DND-41 (cell line): ENCODE measurements around the gene SPO11.
"Not testable (repeated sequence)": the region's sequence is repeated elsewhere in the genome, so short reads cannot be mapped to it uniquely, and the experiment has no call there.

Experiments used
- CTCF ChIP-seq: IDR thresholded peaks from 2 replicates; pipeline ENCODE4 v1.5.1; 2012; ENCODE audit warnings: borderline replicate concordance, low read length, moderate library complexity, mild to moderate bottlenecking; ENCODE audit not compliant: poor library complexity, severe bottlenecking; ENCODE audit errors: extremely low read depth
- EZH2 ChIP-seq: IDR thresholded peaks from 3 replicates; pipeline ENCODE4 v1.6.1; 2012; ENCODE audit warnings: borderline replicate concordance, low read depth, mild to moderate bottlenecking, moderate library complexity, low read length, inconsistent platforms; ENCODE audit not compliant: severe bottlenecking

DNA sequence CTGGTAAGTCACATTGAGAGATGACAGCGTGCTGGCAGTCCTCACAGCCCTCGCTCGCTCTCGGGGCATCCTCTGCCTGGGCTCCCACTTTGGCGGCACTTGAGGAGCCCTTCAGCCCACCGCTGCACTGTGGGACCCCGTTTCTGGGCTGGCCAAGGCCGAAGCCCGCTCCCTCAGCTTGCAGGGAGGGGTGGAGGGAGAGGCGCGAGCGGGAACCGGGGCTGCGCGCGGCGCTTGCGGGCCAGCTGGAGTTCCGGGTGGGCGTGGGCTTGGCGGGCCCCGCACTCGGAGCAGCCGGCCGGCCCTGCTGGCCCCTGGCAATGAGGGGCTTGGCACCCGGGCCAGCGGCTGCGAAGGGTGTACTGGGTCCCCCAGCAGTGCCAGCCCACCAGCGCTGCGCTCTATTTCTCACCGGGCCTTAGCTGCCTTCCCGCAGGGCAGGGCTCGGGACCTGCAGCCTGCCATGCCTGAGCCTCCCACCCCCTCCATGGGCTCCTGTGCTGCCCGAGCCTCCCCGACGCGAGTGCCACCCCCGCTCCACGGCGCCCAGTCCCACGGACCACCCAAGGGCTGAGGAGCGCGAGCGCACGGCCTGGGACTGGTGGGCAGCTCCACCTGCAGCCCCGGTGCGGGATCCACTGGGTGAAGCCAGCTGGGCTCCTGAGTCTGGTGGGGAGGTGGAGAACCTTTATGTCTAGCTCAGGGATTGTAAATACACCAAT is 18.8 kb downstream of the SPO11 start:
- TF ChIP-seq EZH2, CTCF: not testable (repeated sequence)
